T-helper 1 cell treated with Interleukin-12 subunit alpha and Interleukin-12 subunit beta and Interleukin-4 antibody, amounts not matched to agents 30 μg/mL and 1 μg/mL, for 36 hours (primary cell): ENCODE measurements around the gene PPARA.

Experiments used
- H3K27ac Mint-ChIP-seq: one replicate; pipeline ENCODE4 v1.8.0; 2021; ENCODE audit warnings: mild to moderate bottlenecking, mixed read lengths
- H3K27me3 Mint-ChIP-seq: one replicate; pipeline ENCODE4 v1.8.0; 2021; ENCODE audit warnings: low read depth, mixed read lengths
- H3K36me3 Mint-ChIP-seq: one replicate; pipeline ENCODE4 v1.8.0; 2021; ENCODE audit warnings: low read depth, mixed read lengths
- H3K4me1 Mint-ChIP-seq: one replicate; pipeline ENCODE4 v1.8.0; 2021; ENCODE audit warnings: low read depth, mixed read lengths
- H3K4me3 Mint-ChIP-seq: one replicate; pipeline ENCODE4 v1.8.0; 2021; ENCODE audit warnings: mild to moderate bottlenecking, moderate library complexity, mixed read lengths
- H3K9me3 Mint-ChIP-seq: one replicate; pipeline ENCODE4 v1.8.0; 2021; ENCODE audit warnings: mixed read lengths

Gene PPARA

GRCh38 chr22:46272196-46272595, 121.9 kb downstream of the PPARA start:
- Mint-ChIP-seq H3K36me3 (peaks cover 25% of the 10 kb centered on the region), H3K9me3 (peaks cover 5% of the 10 kb centered on the region), H3K27ac (no peak overlapping the region), H3K4me1 (peaks cover 10% of the 10 kb centered on the region), H3K27me3 (peaks cover 3% of the 10 kb centered on the region), H3K4me3 (no peak overlapping the region)

DNA sequence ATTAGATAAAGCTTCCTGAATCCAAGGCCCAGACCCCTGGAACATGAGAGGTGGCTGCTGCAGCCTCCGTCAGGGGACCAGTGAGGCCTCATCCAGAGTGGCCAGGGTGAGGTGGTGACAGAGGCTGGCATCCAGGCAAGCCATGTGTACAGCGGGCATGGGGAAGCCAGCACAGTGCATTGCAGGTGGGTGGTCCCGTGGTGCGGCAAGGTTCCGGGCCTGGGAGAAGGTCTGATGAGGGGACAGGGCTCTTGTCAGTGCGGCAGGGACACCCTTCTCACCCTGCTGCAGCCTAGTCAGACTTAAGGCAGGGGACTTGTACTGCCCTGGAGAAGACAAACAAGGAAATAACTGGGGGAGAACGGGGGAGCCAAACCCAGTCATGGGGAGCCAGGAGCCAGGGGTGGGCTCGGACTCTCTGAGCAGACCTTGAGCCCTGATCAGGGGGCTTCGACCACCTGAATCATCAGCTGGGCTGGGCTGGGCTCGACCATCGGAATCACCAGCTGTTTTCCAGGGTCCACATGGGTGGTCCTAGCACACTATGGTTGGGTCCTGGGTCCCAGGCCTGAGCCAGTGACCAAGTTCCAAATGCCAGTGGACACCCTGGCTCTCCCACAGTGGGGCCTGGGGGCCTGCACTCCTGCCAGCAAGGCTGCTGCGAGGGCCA, 122.6 kb downstream of the PPARA start:
- Mint-ChIP-seq H3K27me3 (no peaks in the 10 kb centered on the region), H3K4me1 (peaks cover 7% of the 10 kb centered on the region), H3K27ac (no peak overlapping the region), H3K9me3 (peaks cover 5% of the 10 kb centered on the region), H3K36me3 (peaks cover 26% of the 10 kb centered on the region), H3K4me3 (no peak overlapping the region)

GRCh38 chr22:46273432-46274148, 123.3 kb downstream of the PPARA start:
- Mint-ChIP-seq H3K9me3 (peaks cover 5% of the 10 kb centered on the region), H3K27ac (no peak overlapping the region), H3K36me3 (peaks cover 27% of the 10 kb centered on the region), H3K4me3 (no peak overlapping the region), H3K27me3 (no peaks in the 10 kb centered on the region), H3K4me1 (peaks cover 4% of the 10 kb centered on the region)

DNA sequence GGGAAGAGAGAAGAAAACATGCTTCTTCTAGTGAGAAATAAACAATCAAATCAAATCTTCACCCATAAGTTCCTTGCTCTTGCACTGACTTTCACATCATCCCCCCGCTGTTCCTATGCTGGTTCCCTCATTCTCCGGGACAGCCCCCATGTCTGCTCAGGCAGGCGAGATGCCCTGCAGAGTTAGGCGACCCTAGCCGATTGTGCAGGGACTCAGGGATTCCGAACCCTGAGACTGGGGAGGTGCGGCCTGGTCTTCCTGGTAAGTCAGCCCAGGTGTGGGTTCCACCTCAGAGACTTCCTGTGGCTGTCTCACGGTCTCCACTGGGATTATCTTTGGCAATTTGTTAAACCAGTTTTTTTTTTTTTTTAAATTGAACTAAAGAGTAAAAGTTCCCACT, 124.1 kb downstream of the PPARA start:
- H3K36me3 Mint-ChIP-seq: peaks cover 27% of the 10 kb centered on the region
- H3K4me1 Mint-ChIP-seq: peaks cover 2% of the 10 kb centered on the region
- no peak overlapping the region for H3K27ac Mint-ChIP-seq
- H3K27me3 Mint-ChIP-seq: no peaks in the 10 kb centered on the region
- H3K4me3 Mint-ChIP-seq: no peak overlapping the region
- H3K9me3 Mint-ChIP-seq: peaks cover 5% of the 10 kb centered on the region

DNA sequence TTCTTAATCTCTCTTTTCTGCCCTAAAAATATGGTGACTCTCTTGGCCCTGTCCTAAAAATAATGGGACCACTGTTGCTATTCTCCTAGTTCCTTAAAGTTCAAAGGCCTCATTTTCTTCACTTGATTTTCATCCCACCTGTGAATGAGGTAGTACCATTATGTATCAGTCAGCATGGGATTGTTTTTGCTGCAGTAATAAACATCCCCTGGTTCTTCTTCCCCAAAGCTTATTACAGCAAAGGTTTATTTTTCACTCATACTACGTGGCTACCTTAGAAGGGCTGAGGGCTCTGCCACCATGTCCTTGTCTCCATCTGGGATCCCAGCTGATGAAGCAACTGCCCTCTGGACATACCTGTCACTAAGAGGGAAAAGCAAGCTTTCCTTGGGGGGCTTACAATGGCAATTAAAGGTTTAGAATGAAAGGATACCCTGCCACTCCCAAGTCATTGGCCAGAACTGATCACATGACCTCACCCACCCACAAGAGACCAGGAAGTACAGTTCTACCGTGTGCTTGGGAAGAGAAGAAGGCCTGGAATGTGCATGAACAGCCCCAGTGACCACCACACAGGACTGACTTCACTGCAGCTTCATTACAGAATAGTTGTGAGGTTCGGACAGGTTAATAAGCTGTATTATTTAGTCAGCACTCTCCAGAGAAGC, 125.3 kb downstream of the PPARA start:
- Mint-ChIP-seq H3K4me1 (no peaks in the 10 kb centered on the region), H3K27me3 (no peaks in the 10 kb centered on the region), H3K9me3 (peaks cover 5% of the 10 kb centered on the region), H3K36me3 (peaks cover 25% of the 10 kb centered on the region), H3K27ac (no peak overlapping the region), H3K4me3 (no peak overlapping the region)

GRCh38 chr22:46276563-46276962, 126.2 kb downstream of the PPARA start:
- peaks cover 5% of the 10 kb centered on the region for H3K9me3 Mint-ChIP-seq
- H3K4me3 Mint-ChIP-seq: no peak overlapping the region
- H3K4me1 Mint-ChIP-seq: no peaks in the 10 kb centered on the region
- no peak overlapping the region for H3K27ac Mint-ChIP-seq
- peaks cover 25% of the 10 kb centered on the region for H3K36me3 Mint-ChIP-seq
- no peaks in the 10 kb centered on the region for H3K27me3 Mint-ChIP-seq

GRCh38 chr22:46278656-46279645, 128.6 kb downstream of the PPARA start:
- Mint-ChIP-seq H3K36me3 (peaks cover 27% of the 10 kb centered on the region), H3K4me3 (no peak overlapping the region), H3K4me1 (peaks cover 2% of the 10 kb centered on the region), H3K27ac (no peak overlapping the region), H3K9me3 (peaks cover 5% of the 10 kb centered on the region), H3K27me3 (no peaks in the 10 kb centered on the region)

DNA sequence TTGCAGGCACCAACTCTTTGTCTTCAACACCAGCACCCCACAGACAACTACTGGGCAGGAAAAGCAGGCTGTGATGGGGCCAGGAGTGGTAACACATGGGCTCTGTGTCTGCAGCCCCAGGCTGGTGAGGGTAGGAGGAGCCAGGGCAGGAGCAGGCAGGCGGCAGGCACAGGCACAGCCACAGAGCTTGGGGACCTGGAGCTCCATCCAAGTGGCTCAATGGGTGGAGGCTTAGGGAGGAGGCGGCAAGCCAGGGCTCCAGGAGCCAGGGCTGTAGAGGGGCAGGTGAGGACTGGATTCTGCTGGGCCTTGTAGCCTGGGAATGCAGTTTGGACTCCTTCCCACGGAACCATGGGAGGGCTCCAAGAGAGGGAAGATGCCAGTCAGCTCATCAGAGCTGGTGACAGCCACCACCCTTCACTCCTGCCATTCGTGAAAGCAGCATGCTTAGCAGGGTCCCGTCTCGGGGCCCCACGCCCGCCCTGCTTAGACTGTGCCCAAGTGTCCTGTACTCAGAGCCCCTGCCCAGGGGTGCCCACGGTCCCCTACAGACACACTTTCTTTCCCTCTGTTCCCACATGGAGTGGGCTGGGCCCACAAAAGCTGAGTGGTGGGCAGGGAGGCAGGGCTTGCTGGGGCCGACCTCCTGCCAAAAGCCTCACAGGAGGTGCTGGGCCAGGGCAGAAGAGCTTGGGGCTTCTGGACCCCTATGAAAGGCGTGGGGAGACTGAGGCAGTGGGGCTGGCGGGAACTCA, 129.9 kb downstream of the PPARA start:
- H3K27ac Mint-ChIP-seq: no peak overlapping the region
- H3K4me1 Mint-ChIP-seq: peaks cover 2% of the 10 kb centered on the region
- H3K27me3 Mint-ChIP-seq: no peaks in the 10 kb centered on the region
- H3K9me3 Mint-ChIP-seq: peaks cover 4% of the 10 kb centered on the region
- peaks cover 27% of the 10 kb centered on the region for H3K36me3 Mint-ChIP-seq
- no peak overlapping the region for H3K4me3 Mint-ChIP-seq

DNA sequence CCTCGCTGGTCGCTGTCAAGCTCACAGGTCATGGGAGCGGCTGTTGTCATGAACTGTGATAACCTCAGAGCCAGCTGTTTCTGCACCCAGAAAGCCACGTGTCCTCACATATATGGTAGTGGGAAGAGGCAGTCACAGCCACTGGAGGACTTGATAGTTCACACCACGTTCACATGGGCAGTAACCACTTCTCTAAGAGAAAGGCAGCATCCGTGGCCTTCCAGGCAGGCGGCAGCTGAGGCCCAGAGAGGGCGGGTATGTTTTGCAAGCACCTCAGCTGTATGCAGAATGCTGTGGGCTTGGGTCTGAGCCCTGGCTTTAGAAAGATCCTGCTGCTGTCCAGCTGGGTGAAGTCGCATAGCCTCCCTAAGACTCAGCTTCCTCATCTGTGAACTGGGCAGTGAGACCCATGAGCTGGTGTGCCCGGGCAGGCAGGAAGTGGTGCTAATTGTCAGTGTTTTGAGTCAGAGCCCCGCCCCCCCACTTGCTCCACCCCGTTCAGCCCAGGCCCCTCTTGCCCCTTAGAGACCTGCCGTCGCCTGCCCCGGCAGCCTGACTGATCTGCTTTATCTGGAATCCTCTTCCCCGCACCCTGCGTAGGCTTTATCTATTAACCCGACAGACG, 130.8 kb downstream of the PPARA start:
- peaks cover 2% of the 10 kb centered on the region for H3K4me1 Mint-ChIP-seq
- no peaks in the 10 kb centered on the region for H3K27me3 Mint-ChIP-seq
- no peaks in the 10 kb centered on the region for H3K9me3 Mint-ChIP-seq
- H3K4me3 Mint-ChIP-seq: no peak overlapping the region
- peaks cover 22% of the 10 kb centered on the region for H3K36me3 Mint-ChIP-seq
- no peak overlapping the region for H3K27ac Mint-ChIP-seq

GRCh38 chr22:46281866-46282678, 131.7 kb downstream of the PPARA start:
- Mint-ChIP-seq H3K27ac (no peak overlapping the region), H3K4me1 (peaks cover 2% of the 10 kb centered on the region), H3K9me3 (no peaks in the 10 kb centered on the region), H3K4me3 (no peak overlapping the region), H3K36me3 (peaks cover 18% of the 10 kb centered on the region), H3K27me3 (no peaks in the 10 kb centered on the region)

GRCh38 chr22:46286006-46286405, 135.7 kb downstream of the PPARA start:
- Mint-ChIP-seq H3K36me3 (peaks cover 27% of the 10 kb centered on the region), H3K27ac (no peak overlapping the region), H3K9me3 (no peaks in the 10 kb centered on the region), H3K4me1 (peaks cover 18% of the 10 kb centered on the region), H3K4me3 (no peak overlapping the region), H3K27me3 (no peaks in the 10 kb centered on the region)

DNA sequence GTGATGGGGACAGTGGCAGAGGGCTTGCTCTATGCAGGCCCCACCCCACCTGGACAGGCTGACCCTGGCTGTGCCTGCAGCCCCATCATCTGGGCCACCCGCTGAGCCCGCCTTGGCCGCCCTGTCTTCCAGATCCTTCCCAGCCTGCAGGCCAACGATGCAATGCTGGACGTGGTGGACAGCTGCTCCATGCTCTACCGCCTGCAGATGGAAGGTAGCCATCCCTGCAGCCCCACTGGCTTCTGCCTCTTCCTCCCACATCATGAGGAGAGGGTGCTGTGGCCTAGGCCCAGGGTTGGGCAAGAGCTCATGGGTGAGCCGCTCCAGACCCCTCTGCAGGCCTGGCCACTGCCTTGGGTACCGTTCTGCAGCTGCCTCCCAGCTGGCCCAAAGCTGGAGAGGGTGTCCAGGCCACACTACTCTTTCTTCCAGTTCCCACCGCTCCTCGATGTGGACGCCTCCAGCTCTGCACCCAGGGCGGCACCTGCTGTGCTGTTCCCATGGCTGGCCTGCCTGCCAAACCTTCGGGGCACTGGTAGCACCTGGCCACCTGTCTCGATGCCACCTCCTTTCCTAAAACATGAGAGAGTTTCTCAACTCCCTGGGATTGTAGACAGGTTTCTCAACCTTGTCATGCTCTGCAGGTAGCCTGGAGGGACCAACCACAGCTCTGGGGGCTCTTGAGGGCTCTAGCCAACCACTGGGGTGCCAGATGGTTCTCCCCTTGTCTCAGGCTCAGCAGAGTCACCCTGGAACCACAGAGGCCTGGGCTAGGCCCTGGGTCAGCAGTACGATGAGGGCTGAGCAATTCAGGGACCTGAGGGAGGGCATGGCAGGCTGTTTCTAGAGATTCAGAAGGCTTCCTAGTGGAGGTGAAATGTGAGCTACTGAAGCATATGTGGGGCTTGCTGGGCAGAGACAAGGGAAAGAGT, 136.9 kb downstream of the PPARA start:
- no peaks in the 10 kb centered on the region for H3K27me3 Mint-ChIP-seq
- peaks cover 17% of the 10 kb centered on the region for H3K4me1 Mint-ChIP-seq
- peak overlapping the region; percentile 81 for H3K27ac Mint-ChIP-seq
- peaks cover under 1% of the 10 kb centered on the region for H3K9me3 Mint-ChIP-seq
- H3K36me3 Mint-ChIP-seq: peaks cover 29% of the 10 kb centered on the region
- peak overlapping the region; percentile 70 for H3K4me3 Mint-ChIP-seq
